Measurements from ENCODE around the gene AOPEP.

DNA sequence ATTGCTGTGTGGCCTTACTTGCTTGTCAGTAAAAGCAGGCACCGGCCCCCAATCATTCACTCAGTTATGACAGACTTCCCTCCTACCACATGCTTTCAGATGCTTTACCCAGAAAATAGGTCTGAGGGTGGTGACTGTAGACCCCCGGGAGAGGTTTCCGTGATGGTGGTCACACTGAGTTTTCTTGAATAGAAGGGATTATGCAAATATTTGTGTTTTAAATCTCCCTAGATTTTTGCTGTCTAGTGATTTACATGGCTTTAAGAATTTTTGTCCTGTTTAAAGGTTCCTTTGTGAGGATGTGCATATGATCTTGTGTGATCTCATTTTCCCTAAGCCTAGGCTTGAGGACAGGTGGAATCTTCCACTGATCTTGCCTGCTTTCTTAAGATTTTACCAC is 309.3 kb downstream of the AOPEP start:
- TF ChIP-seq, protein P1, sequence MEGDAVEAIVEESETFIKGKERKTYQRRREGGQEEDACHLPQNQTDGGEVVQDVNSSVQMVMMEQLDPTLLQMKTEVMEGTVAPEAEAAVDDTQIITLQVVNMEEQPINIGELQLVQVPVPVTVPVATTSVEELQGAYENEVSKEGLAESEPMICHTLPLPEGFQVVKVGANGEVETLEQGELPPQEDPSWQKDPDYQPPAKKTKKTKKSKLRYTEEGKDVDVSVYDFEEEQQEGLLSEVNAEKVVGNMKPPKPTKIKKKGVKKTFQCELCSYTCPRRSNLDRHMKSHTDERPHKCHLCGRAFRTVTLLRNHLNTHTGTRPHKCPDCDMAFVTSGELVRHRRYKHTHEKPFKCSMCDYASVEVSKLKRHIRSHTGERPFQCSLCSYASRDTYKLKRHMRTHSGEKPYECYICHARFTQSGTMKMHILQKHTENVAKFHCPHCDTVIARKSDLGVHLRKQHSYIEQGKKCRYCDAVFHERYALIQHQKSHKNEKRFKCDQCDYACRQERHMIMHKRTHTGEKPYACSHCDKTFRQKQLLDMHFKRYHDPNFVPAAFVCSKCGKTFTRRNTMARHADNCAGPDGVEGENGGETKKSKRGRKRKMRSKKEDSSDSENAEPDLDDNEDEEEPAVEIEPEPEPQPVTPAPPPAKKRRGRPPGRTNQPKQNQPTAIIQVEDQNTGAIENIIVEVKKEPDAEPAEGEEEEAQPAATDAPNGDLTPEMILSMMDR (IDR thresholded peaks at IDR 0.05; ENCODE audit: low read length) = no peak
- TF ChIP-seq EZH2 (optimal IDR thresholded peaks at IDR 0.05; ENCODE audit: low read depth, low read length) = no peak

Measured in MM.1S (cell line).